Dendritic cell treated with granulocyte-macrophage colony-stimulating factor and Interleukin-4, amounts not matched to agents 40 ng/mL and 50 ng/mL, for 4 days (primary cell): ENCODE data around the gene ANKRD11.
"Not testable (repeated sequence)": the region's sequence is repeated elsewhere in the genome, so short reads cannot be mapped to it uniquely, and the experiment has no call there.

Experiments
- H3K27ac Mint-ChIP-seq: one replicate; pipeline ENCODE4 v1.8.0; 2022; ENCODE audit warnings: mild to moderate bottlenecking, mixed read lengths
- H3K27me3 Mint-ChIP-seq: one replicate; pipeline ENCODE4 v1.8.0; 2022; ENCODE audit warnings: mild to moderate bottlenecking, mixed read lengths
- H3K36me3 Mint-ChIP-seq: one replicate; pipeline ENCODE4 v1.8.0; 2022; ENCODE audit warnings: low read depth, mixed read lengths
- H3K4me1 Mint-ChIP-seq: one replicate; pipeline ENCODE4 v1.8.0; 2022; ENCODE audit warnings: low read depth, mixed read lengths
- H3K4me3 Mint-ChIP-seq: one replicate; pipeline ENCODE4 v1.8.0; 2022; ENCODE audit warnings: mild to moderate bottlenecking, moderate library complexity, mixed read lengths
- H3K9me3 Mint-ChIP-seq: one replicate; pipeline ENCODE4 v1.8.0; 2022; ENCODE audit warnings: mixed read lengths
- intact Hi-C: fragments of 100-400 bp; cut with micrococcal nuclease; formaldehyde crosslinking; loops from one replicate; pipeline ENCODE4 v1.15.0; 2022

Gene ANKRD11

DNA sequence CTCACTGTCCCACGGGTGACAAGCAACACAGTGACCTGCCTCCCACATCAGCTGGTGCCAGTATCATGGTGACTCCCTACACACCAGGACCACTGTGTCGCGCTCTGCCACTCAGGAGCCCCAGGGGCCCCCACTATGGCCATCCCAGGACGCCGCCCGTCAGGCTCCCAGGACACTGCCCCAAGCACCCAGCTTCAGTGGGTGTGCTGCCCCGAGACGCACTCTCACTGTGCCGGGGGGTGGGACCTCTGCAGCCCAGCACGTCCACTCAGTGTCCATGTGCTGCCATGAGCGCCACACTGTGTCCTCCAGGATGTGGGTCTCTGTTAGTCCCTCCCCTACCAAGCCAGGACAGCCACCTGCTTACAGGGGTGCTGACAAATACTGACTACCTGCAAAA, 152.4 kb downstream of the ANKRD11 start:
- Mint-ChIP-seq H3K36me3 (peaks cover 2% of the 10 kb centered on the region), H3K4me3 (no peak overlapping the region), H3K9me3 (no peaks in the 10 kb centered on the region), H3K27me3 (no peaks in the 10 kb centered on the region), H3K27ac (no peak overlapping the region), H3K4me1 (peaks cover 60% of the 10 kb centered on the region)
- intact Hi-C loops, result no loop called here

DNA sequence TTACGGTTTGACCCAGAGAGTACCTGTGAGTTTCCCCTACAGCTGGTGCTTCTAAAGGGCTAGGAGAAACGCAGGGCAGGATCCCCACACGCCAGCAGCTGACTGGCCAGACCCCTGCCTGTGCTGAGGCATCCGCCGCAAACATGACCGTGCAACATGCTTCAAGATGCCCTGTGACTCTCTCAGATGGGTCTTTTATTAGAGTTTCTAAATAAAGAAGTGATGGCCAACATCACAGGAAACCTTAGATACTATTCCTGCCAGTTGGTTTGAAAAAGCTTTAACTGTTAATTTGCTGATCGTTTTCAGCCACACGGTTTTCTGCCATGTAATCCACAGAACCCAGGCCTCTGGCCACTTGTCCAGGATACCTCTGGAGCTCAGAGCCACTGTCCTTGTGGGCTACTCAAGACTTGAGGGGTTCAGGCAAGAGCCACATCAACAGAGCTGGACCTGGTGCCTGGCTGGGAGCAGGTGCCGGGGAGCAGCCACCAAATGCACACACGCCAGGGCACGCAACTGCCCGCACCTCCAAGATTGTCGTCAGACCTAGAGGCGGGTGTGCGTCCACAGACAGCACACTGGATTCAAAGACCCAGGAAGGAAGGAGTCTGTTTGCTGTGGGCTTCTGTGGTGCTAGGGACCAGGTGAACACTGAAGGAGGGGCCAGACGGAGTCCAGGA, 154.4 kb downstream of the ANKRD11 start:
- intact Hi-C loops, result no loop called here
- H3K4me3 Mint-ChIP-seq, result no peak overlapping the region

DNA sequence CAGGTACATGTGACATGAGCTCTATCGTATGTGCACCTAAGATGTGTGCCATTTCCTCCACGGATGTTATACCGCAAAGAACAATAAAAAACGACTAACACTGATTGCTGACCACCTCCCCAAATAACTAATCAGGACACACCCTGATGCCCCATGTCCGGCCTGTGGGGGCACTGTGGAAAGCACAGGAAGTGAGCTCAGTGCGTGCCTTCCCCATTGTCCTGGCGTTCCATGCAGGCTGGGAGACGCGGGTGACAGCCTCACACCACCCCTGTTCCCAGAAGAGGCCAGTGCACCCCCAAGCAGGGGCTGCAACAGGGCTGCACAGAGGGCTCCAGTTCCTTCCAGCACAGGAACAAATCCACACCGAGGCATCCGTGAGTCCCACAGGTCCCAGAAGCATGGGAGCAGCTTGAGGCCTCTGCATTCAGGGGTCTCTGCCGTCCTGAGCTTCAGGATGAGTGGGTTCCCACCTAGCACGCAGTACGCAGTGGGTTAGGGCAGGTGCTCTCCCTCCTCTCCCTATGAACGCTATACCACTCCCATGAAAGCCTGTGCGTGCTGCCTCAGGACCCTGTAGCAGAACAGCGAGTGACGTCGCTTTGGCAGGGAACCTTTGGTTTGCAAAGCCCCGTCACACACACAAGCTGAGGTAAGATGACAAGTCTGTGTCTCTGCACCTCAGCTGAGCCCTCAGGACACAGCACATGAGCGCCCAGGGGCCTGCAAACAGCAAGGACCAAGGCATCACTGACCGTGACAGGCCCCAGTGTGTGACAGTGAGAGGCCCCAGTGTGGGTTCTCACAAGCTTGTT, 155.2 kb downstream of the ANKRD11 start:
- Mint-ChIP-seq H3K27ac (no peak overlapping the region), H3K27me3 (no peaks in the 10 kb centered on the region), H3K36me3 (peaks cover 6% of the 10 kb centered on the region), H3K4me1 (peaks cover 65% of the 10 kb centered on the region), H3K9me3 (no peaks in the 10 kb centered on the region), H3K4me3 (no peak overlapping the region)
- intact Hi-C loops, result loop anchor here (5.0 kb wide), 1 partner anchor 172 kb away; the partner anchor contains the start of gene SPG7

More for the DNA sequence above, 154.4 kb downstream of the ANKRD11 start:
- Mint-ChIP-seq H3K27me3 (no peaks in the 10 kb centered on the region), H3K4me1 (peaks cover 60% of the 10 kb centered on the region), H3K27ac (no peak overlapping the region), H3K9me3 (no peaks in the 10 kb centered on the region), H3K36me3 (peaks cover 6% of the 10 kb centered on the region)

GRCh38 chr16:89334461-89334860, 155.9 kb downstream of the ANKRD11 start:
- H3K4me3 Mint-ChIP-seq, result no peak overlapping the region
- peaks cover 6% of the 10 kb centered on the region for H3K36me3 Mint-ChIP-seq
- intact Hi-C loops, result loop anchor here (5.0 kb wide), 1 partner anchor 173 kb away; the partner anchor contains the start of gene SPG7
- no peaks in the 10 kb centered on the region for H3K9me3 Mint-ChIP-seq
- H3K27me3 Mint-ChIP-seq, result no peaks in the 10 kb centered on the region
- no peak overlapping the region for H3K27ac Mint-ChIP-seq
- peaks cover 69% of the 10 kb centered on the region for H3K4me1 Mint-ChIP-seq

DNA sequence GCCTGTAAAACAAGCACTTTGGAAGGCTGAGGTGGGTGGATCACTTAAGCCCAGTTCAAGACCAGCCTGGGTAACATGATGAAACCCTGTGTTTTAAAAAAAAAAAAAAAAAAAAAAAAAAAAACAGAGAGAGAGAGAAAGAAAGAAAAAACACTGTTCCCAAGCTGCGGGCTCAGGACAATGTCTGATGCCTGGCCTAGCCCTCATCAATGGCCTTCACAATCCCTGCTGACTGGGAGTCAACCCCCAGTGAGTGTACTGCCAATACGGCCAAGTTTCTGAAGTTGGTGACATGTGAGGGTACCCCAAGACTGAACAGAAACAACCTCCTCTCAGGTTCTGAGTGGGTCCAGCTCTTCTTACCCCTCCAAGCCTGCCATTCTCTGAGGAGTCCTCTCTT, 156.3 kb downstream of the ANKRD11 start:
- H3K4me1 Mint-ChIP-seq, result peaks cover 70% of the 10 kb centered on the region

GRCh38 chr16:89333401-89334001, 156.9 kb downstream of the ANKRD11 start:
- not testable (repeated sequence) for H3K4me3 Mint-ChIP-seq, H3K9me3 Mint-ChIP-seq, H3K27ac Mint-ChIP-seq, H3K27me3 Mint-ChIP-seq
- H3K4me1 Mint-ChIP-seq, result peaks cover 71% of the 10 kb centered on the region
- peaks cover 15% of the 10 kb centered on the region for H3K36me3 Mint-ChIP-seq
- intact Hi-C loops, result loop anchor here (1.0 to 5.0 kb wide), 2 partner anchors 174 to 224 kb away; partner anchors contain the start of gene SPG7

More for the DNA sequence above, 156.3 kb downstream of the ANKRD11 start:
- no peak overlapping the region for H3K4me3 Mint-ChIP-seq
- no peaks in the 10 kb centered on the region for H3K9me3 Mint-ChIP-seq
- H3K36me3 Mint-ChIP-seq, result peaks cover 10% of the 10 kb centered on the region
- H3K27me3 Mint-ChIP-seq, result no peaks in the 10 kb centered on the region
- no peak overlapping the region for H3K27ac Mint-ChIP-seq
- intact Hi-C loops, result loop anchor here (5.0 kb wide), 1 partner anchor 173 kb away; the partner anchor contains the start of gene SPG7

DNA sequence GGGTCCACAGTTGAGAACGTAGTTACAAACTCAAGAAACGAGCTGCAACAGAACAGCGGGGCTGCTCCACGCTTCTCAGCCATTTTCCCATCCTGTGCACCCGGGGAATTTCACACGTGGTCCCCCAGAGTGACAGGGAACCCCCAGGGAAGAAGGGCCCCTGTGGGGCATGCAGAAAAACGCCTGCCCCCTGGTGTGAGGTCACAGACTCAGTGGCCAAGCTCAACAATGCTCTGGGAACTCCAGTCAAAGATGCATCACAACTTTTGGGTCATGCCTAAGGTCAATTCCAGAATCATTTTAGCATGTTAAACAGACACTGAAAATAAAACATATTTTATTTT, 157.5 kb downstream of the ANKRD11 start:
- no peaks in the 10 kb centered on the region for H3K9me3 Mint-ChIP-seq
- no peaks in the 10 kb centered on the region for H3K27me3 Mint-ChIP-seq
- H3K4me3 Mint-ChIP-seq, result no peak overlapping the region
- intact Hi-C loops, result loop anchor here (1.0 to 5.0 kb wide), 2 partner anchors 174 to 224 kb away; partner anchors contain the start of gene SPG7
- H3K4me1 Mint-ChIP-seq, result peaks cover 76% of the 10 kb centered on the region
- peaks cover 22% of the 10 kb centered on the region for H3K36me3 Mint-ChIP-seq
- no peak overlapping the region for H3K27ac Mint-ChIP-seq

- H3K9me3 Mint-ChIP-seq, result no peaks in the 10 kb centered on the region
- intact Hi-C loops, result loop anchor here (5.0 kb wide), 1 partner anchor 175 kb away; the partner anchor contains the start of gene SPG7
- no peak overlapping the region for H3K27ac Mint-ChIP-seq
- H3K4me3 Mint-ChIP-seq, result no peak overlapping the region
- peaks cover 22% of the 10 kb centered on the region for H3K36me3 Mint-ChIP-seq
- H3K27me3 Mint-ChIP-seq, result no peaks in the 10 kb centered on the region
- H3K4me1 Mint-ChIP-seq, result peaks cover 74% of the 10 kb centered on the region
Observed at GRCh38 chr16:89332243-89332901, 158.0 kb downstream of the ANKRD11 start.

DNA sequence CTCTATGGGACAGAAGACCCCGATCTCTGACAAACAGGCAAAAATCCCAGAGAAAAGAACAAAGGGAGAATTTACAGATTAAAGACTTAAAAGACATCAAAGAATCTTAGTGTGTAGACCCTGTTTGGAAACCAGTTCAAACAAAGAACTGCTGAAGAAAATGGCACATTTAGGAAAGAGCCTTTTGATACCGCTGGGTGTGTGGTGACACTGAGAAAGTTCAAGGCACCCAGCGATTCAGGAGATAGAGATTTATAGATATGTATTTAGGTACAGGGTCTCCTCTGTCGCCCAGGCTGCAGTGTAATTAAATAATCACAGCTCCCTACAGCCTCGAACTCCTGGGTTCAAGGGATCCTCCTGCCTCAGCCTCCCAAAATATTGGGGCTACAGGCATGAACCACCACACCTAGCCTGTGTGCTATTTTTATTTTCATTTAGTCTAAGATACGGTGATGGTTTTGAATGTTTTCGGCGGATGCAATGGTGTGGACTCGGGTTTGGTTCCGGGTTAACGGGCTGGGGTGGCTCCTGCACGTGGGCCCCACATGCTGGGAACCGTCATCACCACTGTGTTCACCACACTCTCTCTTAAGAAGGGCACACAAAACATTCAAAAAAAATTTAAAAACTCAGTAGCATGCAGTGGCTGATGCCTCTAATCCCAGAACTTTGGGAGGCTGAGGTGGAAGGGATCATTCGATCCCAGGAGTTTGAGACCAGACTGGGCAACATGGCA, 158.8 kb downstream of the ANKRD11 start:
- H3K27me3 Mint-ChIP-seq, result no peaks in the 10 kb centered on the region
- H3K4me1 Mint-ChIP-seq, result peaks cover 77% of the 10 kb centered on the region
- intact Hi-C loops, result loop anchor here (5.0 kb wide), 1 partner anchor 176 kb away; the partner anchor contains the start of gene SPG7
- H3K4me3 Mint-ChIP-seq, result no peak overlapping the region
- H3K9me3 Mint-ChIP-seq, result no peaks in the 10 kb centered on the region
- no peak overlapping the region for H3K27ac Mint-ChIP-seq
- peaks cover 22% of the 10 kb centered on the region for H3K36me3 Mint-ChIP-seq

GRCh38 chr16:89330177-89330856, 160.0 kb downstream of the ANKRD11 start:
- intact Hi-C loops, result loop anchor here (5.0 kb wide), 1 partner anchor 177 kb away; the partner anchor contains the start of gene SPG7
- peaks cover 78% of the 10 kb centered on the region for H3K4me1 Mint-ChIP-seq

DNA sequence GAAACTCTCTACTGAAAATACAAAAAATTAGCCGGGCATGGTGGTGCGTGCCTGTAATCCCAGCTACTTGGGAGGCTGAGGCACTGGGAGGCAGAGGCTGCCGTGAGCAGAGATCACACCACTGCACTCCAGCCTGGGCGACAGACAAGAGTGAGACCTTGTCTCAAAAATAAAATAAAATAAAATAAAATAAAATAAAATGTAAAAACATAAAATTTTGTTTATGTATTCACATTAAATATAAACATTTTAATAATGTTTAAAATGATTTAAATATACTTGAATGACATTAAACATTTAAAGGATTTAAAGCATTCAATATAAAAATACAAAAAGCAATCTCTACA, 160.6 kb downstream of the ANKRD11 start:
- intact Hi-C loops, result loop anchor here (5.0 kb wide), 1 partner anchor 177 kb away; the partner anchor contains the start of gene SPG7
- H3K4me1 Mint-ChIP-seq, result peaks cover 78% of the 10 kb centered on the region

More at GRCh38 chr16:89330177-89330856, 160.0 kb downstream of the ANKRD11 start:
- peak overlapping the region; percentile 35 for H3K4me3 Mint-ChIP-seq
- no peaks in the 10 kb centered on the region for H3K27me3 Mint-ChIP-seq
- H3K27ac Mint-ChIP-seq, result peak overlapping the region; percentile 54
- peaks cover 22% of the 10 kb centered on the region for H3K36me3 Mint-ChIP-seq
- H3K9me3 Mint-ChIP-seq, result no peaks in the 10 kb centered on the region

More for the DNA sequence above, 160.6 kb downstream of the ANKRD11 start:
- Mint-ChIP-seq H3K4me3 (peak overlapping the region; percentile 35), H3K36me3 (peaks cover 22% of the 10 kb centered on the region), H3K27ac (peak overlapping the region; percentile 54)
- H3K9me3 Mint-ChIP-seq, H3K27me3 Mint-ChIP-seq: not testable (repeated sequence)
